NCI-H2107 (cell line): ENCODE measurements around the gene HIPK2.
"Not testable (repeated sequence)": the region's sequence is repeated elsewhere in the genome, so short reads cannot be mapped to it uniquely, and the experiment has no call there.

ENCODE experiments used
- DNase-seq: peaks from one replicate; lab custom pipeline; 2025; lab: John Stamatoyannopoulos, UW

HIPK2 gene

GRCh38 chr7:139670662-139671061 lies 107.1 kb downstream of the HIPK2 start:
- not testable (repeated sequence) for DNase-seq

DNA sequence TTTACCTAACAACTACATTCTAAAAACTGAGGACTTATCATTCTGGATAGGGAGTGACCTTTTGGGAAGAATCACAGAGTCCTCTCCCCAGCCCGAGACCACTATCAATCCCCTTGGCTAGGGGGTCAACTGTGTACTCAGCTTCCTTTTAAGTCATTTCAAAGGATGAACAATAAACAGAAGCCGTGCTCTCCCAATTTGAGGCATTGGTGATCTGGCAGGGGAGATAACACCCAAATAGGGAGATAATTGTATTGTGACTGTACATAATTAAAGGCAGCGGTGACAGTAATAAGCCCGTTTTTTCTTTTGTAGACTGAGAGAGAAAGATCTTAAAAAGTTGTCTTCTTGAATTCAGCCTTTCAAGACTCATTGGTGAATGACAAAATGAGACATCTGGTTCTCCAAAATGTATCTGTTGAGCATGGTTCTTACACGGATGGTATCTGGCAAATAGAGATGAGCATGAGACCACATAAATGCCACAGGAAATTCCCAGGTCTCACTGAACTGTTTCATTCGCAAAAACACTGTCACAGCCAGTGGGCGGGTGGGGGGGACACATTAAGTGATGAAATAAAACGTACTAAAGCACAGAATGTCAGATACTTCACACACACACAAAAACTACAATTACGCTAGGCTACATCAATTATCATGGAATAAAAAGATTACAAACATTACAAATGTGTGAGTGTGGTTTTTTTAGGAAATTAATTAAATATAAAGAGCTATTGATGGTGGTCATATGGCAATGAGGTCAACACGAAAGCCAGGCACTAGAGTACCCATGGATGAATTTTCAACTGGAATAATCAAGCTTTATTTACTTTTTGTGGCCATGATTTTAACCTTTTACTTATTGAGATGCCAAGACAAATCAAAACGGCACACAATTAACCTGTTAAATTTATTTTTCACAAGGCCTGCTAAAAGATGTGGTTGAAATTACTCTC lies 108.4 kb downstream of the HIPK2 start:
- DNase-seq = no peak

DNA sequence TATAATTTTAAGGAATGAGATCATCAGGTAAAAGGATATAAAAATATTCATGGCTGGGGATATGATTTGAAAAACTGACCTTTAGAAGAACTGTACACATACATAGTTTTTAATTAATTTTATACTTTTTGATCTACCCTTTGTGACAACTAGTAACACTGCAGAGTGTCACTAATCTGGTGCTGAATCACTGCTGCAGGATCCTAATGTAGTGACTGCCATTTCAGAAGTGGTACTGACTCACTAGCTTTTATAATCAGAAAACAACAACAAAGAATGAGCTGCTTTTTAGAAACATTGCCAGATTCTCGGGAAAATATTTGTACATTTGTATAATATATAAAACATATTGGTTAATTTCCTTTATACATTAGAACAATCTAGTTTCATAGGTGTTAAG lies 110.4 kb downstream of the HIPK2 start:
- no peak for DNase-seq

DNA sequence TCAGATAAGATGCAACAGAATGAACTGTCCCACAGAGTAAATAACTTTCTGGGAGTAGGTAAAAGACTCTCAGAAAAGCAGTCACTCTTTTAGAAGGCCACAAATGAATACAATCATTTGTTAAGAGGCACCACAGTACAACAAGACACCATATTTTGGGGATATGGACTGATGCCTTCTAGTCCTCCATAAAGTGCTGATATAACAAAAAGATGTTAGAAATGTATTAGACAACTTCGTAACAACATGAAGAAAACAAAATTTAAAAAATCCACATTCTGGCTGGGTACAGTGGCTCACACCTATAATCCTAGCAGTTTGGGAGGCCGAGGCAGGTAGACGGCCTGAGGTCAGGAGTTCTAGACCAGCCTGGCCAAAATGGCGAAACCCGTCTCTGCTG lies 111.3 kb downstream of the HIPK2 start:
- DNase-seq = no peak

DNA sequence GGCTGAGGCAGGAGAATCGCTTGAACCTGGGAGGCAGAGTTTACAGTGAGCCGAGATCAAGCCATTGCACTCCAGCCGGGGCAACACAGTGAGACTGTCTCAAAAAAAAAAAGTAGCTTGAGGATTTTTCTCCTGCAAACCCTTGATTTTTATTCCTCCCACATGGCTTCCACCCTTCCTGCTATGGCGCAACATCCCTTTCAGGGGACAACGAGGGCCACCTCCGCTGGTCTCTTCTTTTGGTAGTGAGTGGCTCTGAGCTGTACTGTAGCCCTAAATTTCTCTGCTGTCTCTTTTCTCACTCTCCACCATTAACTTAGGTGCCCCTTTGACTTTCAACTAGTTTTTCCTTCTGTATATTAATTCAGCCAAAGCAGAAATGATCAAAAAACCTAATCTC lies 113.4 kb downstream of the HIPK2 start:
- DNase-seq = no peak

GRCh38 chr7:139663608-139664177 lies 114.1 kb downstream of the HIPK2 start:
- DNase-seq = no peak

GRCh38 chr7:139661903-139662302 lies 115.9 kb downstream of the HIPK2 start:
- DNase-seq = no peak

DNA sequence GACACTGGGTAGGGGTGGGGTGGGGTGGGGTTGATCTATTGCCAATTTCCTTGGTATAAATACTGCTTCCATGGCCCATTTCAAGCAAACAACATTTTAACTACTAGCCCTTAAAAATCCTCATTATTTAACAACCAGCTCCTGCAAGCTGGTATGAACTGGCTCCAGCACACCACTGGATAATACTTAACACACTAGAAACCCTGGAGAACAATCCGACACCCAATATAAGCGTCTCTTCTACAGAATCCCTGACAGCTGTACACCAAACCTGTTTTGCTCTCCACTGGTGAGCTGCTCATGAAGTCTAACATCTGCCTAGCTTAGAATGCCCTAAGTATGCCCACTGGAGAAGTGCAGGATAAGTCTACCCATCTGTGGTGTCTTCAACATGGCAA lies 116.8 kb downstream of the HIPK2 start:
- DNase-seq = no peak

DNA sequence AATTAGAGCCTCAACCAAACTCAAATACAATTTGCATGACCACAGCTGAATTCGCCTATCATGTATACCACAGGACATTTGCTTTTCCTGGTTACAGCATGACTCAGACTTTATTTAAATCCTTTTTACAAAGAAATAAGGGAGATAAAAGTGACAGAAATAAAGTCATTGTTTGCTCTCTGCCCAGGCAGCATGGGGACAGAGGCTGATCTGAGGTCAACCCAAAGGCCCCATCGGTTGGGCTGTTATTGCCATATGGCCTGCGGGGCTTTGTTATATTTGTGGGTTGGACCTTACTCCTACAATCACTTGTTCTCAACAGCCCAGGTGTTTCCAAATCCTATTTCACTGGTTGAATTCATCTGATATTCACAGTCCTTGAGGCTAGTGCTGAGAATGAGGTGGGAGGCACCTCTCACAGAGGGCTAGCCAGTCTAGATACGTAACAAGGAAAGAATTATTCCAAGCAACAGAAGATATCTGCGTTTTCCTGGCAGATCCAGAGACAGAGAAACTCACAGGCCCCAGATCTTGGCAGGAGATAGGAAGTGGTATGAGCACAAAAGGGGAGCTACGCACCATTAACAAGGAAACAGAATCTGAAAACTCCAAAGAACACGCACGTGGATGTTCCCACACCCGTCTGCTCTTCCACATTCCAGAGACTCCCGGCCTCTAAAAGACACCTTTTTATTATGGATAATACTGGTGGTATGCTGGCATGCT lies 117.3 kb downstream of the HIPK2 start:
- no peak for DNase-seq

- no peak for DNase-seq
These were observed 117.9 kb downstream of the HIPK2 start for GRCh38 chr7:139659922-139660316.

GRCh38 chr7:139658908-139659675 lies 118.7 kb downstream of the HIPK2 start:
- no peak for DNase-seq

DNA sequence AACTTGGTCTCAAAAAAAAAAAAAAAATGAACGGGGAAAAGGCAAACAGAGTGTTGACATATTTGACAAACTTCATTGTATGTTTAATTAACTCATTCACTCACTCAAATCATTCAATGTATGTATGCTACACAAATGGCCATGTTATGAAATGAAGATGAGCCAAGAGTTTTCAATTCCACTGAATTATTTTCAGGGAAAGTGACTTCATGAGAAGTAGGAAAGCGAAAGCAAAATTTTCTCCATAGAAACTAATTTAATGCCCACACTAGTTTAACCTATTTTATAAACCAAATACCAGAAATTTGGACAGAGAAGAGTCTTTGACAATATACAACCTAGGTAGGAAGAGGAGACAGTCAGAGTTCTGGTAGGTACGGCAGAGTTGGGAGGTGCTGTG lies 119.5 kb downstream of the HIPK2 start:
- DNase-seq = no peak

GRCh38 chr7:139657725-139658124 lies 120.1 kb downstream of the HIPK2 start:
- no peak for DNase-seq

GRCh38 chr7:139656387-139656786 lies 121.4 kb downstream of the HIPK2 start:
- no peak for DNase-seq

DNA sequence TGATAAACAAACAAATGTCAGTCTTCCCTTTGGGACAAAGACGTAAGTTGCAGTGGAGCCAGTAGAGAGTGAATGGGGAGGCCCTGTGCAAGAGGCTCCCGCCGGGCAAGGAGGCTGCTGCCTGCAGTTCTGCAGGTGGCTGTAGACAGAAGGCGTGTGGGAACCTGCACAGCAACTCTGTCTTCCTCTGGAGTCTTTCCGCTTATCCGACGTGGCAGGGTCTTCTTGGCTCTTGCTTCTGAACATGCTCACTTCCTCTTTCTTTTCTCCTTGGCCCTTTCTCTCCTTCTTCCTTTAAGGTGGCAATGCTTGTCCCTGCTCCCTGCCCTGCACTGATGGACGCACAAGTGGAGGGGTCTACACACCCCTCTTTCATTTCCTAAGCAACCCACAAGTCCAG lies 122.5 kb downstream of the HIPK2 start:
- DNase-seq = no peak

GRCh38 chr7:139654276-139655181 lies 123.3 kb downstream of the HIPK2 start:
- no peak for DNase-seq

- DNase-seq = no peak
These were observed 125.9 kb downstream of the HIPK2 start for GRCh38 chr7:139651914-139652313.

DNA sequence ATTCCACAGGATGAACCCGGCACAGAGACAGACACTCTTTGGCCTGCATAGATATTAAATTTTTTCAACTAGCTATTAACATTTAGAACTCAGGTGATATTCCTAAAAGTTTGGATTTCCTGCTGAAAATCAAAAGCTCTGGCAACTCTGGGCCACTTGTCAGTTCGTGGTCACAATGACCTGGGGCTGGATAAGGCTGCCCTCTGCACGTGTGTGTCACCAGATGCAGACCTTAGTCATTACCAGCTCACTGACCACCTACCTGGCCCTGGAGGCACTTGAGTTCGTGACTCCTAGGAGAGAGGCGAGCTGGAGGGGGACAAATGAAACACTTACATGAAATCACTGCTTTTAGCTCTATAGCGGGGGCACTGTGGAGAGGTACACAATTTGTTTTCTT lies 126.5 kb downstream of the HIPK2 start:
- DNase-seq = no peak

GRCh38 chr7:139650429-139651100 lies 127.2 kb downstream of the HIPK2 start:
- no peak for DNase-seq

DNA sequence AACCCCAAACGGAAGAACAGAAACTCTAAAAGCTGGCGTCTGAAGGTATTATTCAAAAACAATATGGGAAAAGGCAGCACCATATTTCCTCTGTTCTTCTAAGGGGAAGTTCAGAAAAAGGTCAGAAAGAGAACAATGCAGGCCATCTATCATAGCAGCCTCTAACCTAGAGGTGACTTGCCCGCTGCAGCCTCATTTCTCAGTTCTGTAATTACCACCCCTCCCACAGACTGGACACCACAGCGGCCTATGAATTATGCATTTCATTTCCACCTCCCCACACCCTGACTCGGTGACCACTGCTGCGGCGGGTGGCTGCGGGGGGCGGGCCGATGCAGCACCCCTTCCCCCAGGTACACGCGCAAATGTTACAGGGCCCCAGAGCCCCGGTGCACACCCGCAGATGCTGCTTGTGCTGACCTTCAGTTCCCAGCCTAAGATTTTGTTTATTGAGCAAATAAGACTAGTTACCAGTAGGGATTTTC lies 128.8 kb downstream of the HIPK2 start:
- DNase-seq = no peak
